ENCODE measurements around the gene DHRS7B. TPM values are rescaled to one million over a fixed set of nuclear protein-coding genes. Genes with fewer than 3 reads are reported as not detected.

The DHRS7B gene
- total RNA-seq, 1 donor from 2014 or later, result 21.6 TPM

DNA sequence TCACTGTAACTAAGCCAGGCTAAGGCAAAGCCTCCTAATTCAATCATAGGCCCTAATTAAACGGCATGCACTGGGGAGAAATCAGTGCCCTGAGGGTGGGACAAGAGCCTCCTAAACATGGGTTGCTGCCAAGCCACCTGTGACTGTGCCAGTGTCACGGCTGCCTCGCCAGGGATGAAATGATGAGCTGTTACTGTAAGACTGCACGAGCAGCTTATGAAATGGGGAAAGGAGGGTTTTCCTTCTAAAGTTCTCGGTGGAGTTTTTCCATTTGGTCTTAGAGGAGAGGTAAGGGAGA lies 74.5 kb downstream of the DHRS7B start:
- no peak overlapping the region for H3K27ac Mint-ChIP-seq
- H3K4me1 ChIP-seq, result peaks cover 26% of the 10 kb centered on the region
- no peak overlapping the region for H2AFZ ChIP-seq (replicated peaks)
- no peaks in the 10 kb centered on the region for H3K9me3 Mint-ChIP-seq
- no peaks in the 10 kb centered on the region for H3K27me3 ChIP-seq
- H3K27me3 Mint-ChIP-seq (ENCODE audit: insufficient read depth, low read depth), result peaks cover 5% of the 10 kb centered on the region
- no peak overlapping the region for H3K4me2 ChIP-seq
- no peak for DNase-seq (ENCODE audit: low spot score)
- H3K36me3 Mint-ChIP-seq, result peaks cover 24% of the 10 kb centered on the region
- no peak overlapping the region for H3K9ac ChIP-seq
- H3K4me3 Mint-ChIP-seq, result no peak overlapping the region
- TF ChIP-seq, protein P1, sequence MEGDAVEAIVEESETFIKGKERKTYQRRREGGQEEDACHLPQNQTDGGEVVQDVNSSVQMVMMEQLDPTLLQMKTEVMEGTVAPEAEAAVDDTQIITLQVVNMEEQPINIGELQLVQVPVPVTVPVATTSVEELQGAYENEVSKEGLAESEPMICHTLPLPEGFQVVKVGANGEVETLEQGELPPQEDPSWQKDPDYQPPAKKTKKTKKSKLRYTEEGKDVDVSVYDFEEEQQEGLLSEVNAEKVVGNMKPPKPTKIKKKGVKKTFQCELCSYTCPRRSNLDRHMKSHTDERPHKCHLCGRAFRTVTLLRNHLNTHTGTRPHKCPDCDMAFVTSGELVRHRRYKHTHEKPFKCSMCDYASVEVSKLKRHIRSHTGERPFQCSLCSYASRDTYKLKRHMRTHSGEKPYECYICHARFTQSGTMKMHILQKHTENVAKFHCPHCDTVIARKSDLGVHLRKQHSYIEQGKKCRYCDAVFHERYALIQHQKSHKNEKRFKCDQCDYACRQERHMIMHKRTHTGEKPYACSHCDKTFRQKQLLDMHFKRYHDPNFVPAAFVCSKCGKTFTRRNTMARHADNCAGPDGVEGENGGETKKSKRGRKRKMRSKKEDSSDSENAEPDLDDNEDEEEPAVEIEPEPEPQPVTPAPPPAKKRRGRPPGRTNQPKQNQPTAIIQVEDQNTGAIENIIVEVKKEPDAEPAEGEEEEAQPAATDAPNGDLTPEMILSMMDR (IDR thresholded peaks at IDR 0.05), result no peak
- TF ChIP-seq EZH2 (IDR thresholded peaks at IDR 0.05), result no peak
- no peak for TF ChIP-seq EZH2phosphoT487 (IDR thresholded peaks at IDR 0.05)
- H3K4me1 Mint-ChIP-seq, result peaks cover 38% of the 10 kb centered on the region
- peaks cover 99% of the 10 kb centered on the region for H4K20me1 ChIP-seq (ENCODE audit: low read depth)
- H3K9me3 ChIP-seq (ENCODE audit: low read depth), result no peaks in the 10 kb centered on the region
- H3K36me3 ChIP-seq, result no peaks in the 10 kb centered on the region
- H3K27ac ChIP-seq, result no peak overlapping the region
- H3K4me3 ChIP-seq, result no peak overlapping the region
- H3K79me2 ChIP-seq (ENCODE audit: low read depth), result peaks cover 89% of the 10 kb centered on the region
- H3F3A ChIP-seq (ENCODE audit: low read depth), result peaks cover 17% of the 10 kb centered on the region

GRCh38 chr17:21201874-21202273 lies 75.1 kb downstream of the DHRS7B start:
- Histone ChIP-seq H3K9ac (no peak overlapping the region), H3K36me3 (no peaks in the 10 kb centered on the region), H3K4me1 (peaks cover 26% of the 10 kb centered on the region), H3K9me3 (ENCODE audit: low read depth) (no peaks in the 10 kb centered on the region), H3F3A (ENCODE audit: low read depth) (peaks cover 17% of the 10 kb centered on the region), H4K20me1 (ENCODE audit: low read depth) (peaks cover 100% of the 10 kb centered on the region), H3K27me3 (no peaks in the 10 kb centered on the region), H3K4me3 (no peak overlapping the region), H2AFZ (replicated peaks) (no peak overlapping the region), H3K27ac (no peak overlapping the region), H3K79me2 (ENCODE audit: low read depth) (peaks cover 95% of the 10 kb centered on the region), H3K4me2 (no peak overlapping the region)
- TF ChIP-seq, protein P1 (IDR thresholded peaks at IDR 0.05), result no peak
- TF ChIP-seq EZH2phosphoT487 (IDR thresholded peaks at IDR 0.05) (no peak), EZH2 (IDR thresholded peaks at IDR 0.05) (no peak)
- H3K4me1 Mint-ChIP-seq, result peaks cover 38% of the 10 kb centered on the region
- no peak overlapping the region for H3K27ac Mint-ChIP-seq
- H3K9me3 Mint-ChIP-seq, result no peaks in the 10 kb centered on the region
- no peak for DNase-seq (ENCODE audit: low spot score)
- peaks cover 5% of the 10 kb centered on the region for H3K27me3 Mint-ChIP-seq (ENCODE audit: insufficient read depth, low read depth)
- no peak overlapping the region for H3K4me3 Mint-ChIP-seq
- H3K36me3 Mint-ChIP-seq, result peaks cover 20% of the 10 kb centered on the region

DNA sequence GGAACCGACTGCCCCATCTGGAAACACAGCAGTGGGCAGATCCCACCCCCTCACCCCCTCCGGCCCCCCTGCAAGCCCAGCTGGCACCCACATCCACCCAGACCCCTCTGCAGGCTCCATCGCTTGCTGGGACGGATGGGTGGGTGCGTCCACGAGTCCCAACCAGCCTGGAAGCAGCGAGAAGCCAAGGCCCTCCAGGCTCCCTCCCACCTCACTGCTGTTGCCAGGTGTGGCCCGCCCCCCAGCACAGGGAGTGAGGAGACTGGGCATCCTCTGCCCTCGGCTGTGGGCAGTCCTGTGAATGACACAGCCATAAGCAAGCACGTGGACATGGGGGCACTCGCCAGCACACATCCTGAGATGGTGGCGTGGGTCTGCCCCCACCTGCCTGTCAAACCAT lies 75.7 kb downstream of the DHRS7B start:
- H4K20me1 ChIP-seq (ENCODE audit: low read depth), result peaks cover 100% of the 10 kb centered on the region
- peaks cover 17% of the 10 kb centered on the region for H3F3A ChIP-seq (ENCODE audit: low read depth)
- H3K9ac ChIP-seq, result no peak overlapping the region
- Mint-ChIP-seq H3K27ac (no peak overlapping the region), H3K9me3 (no peaks in the 10 kb centered on the region), H3K36me3 (peaks cover 15% of the 10 kb centered on the region), H3K27me3 (ENCODE audit: insufficient read depth, low read depth) (peaks cover 5% of the 10 kb centered on the region), H3K4me3 (no peak overlapping the region), H3K4me1 (peaks cover 38% of the 10 kb centered on the region)
- H3K4me1 ChIP-seq, result peaks cover 26% of the 10 kb centered on the region
- peaks cover 99% of the 10 kb centered on the region for H3K79me2 ChIP-seq (ENCODE audit: low read depth)
- DNase-seq (ENCODE audit: low spot score), result no peak
- H3K27ac ChIP-seq, result no peak overlapping the region
- H2AFZ ChIP-seq (replicated peaks), result no peak overlapping the region
- no peaks in the 10 kb centered on the region for H3K36me3 ChIP-seq
- H3K27me3 ChIP-seq, result no peaks in the 10 kb centered on the region
- H3K4me2 ChIP-seq, result no peak overlapping the region
- H3K9me3 ChIP-seq (ENCODE audit: low read depth), result no peaks in the 10 kb centered on the region
- H3K4me3 ChIP-seq, result no peak overlapping the region
- TF ChIP-seq EZH2phosphoT487 (IDR thresholded peaks at IDR 0.05) (no peak), EZH2 (IDR thresholded peaks at IDR 0.05) (no peak)
- TF ChIP-seq, protein P1 (IDR thresholded peaks at IDR 0.05), result no peak

All from neural progenitor cell (in vitro differentiated cells).